Transverse colon (tissue), 4 donors: Measurements from ENCODE around the gene SLC30A10. TPM values are rescaled to one million over a fixed set of nuclear protein-coding genes. Genes with fewer than 3 reads are reported as not detected.

ENCODE experiments used
- DNase-seq: peaks from one replicate; pipeline ENCODE4 v3.0.0-alpha.2; 2019
- H3K27ac ChIP-seq, 4 donors: fragments of 200-600 bp; sonication (generic); 2 replicates each; pipeline ENCODE4 v1.5.1; 2016 to 2018; ENCODE audit warnings: inconsistent platforms in 4 of 4
- H3K27me3 ChIP-seq: fragments of 200-600 bp; sonication (generic); 2 replicates; pipeline ENCODE4 v1.5.1; 2017; ENCODE audit warnings: inconsistent platforms
- H3K36me3 ChIP-seq, 4 donors: fragments of 200-600 bp; sonication (generic); 2 replicates each; pipeline ENCODE4 v1.5.1; 2017 to 2019; ENCODE audit warnings: inconsistent platforms in 4 of 4
- H3K4me1 ChIP-seq, 4 donors: fragments of 200-600 bp; sonication (generic); 2 replicates each; pipeline ENCODE4 v1.5.1; 2017 to 2020; ENCODE audit warnings: inconsistent platforms in 4 of 4
- H3K4me3 ChIP-seq, 4 donors: fragments of 200-600 bp; sonication (generic); 1 replicate in 1 of 4; 2 replicates in 3 of 4; pipeline versions ENCODE4 v1.5.1 to v1.6.1; 2017 to 2019; ENCODE audit warnings: inconsistent platforms in 4 of 4
- H3K9me3 ChIP-seq, 2 donors: fragments of 200-600 bp; sonication (generic); 2 replicates each; pipeline ENCODE4 v1.5.1; 2017 to 2019; ENCODE audit warnings: inconsistent platforms in 2 of 2
- CTCF ChIP-seq, 5 experiments: fragments of 200-600 bp in 3 of 5; fragments of 450-650 bp in 2 of 5; sonication (generic) in 3 of 5; IDR thresholded peaks; 1 replicate in 2 of 5; 2 replicates in 3 of 5; pipeline ENCODE4 v1.5.1; 2016 to 2017; ENCODE audit warnings: antibody characterized with exemption in 5 of 5, inconsistent platforms in 3 of 5, mild to moderate bottlenecking in 2 of 5, moderate library complexity in 1 of 5
- EP300 ChIP-seq: sonication (generic); formaldehyde crosslinking; IDR thresholded peaks from one replicate; pipeline ENCODE4 v1.6.1; 2017; ENCODE audit warnings: antibody characterized with exemption, low read depth
- POLR2A ChIP-seq: fragments of 450-650 bp; IDR thresholded peaks from one replicate; pipeline ENCODE4 v1.6.1; 2016; ENCODE audit warnings: antibody characterized with exemption, mild to moderate bottlenecking, moderate library complexity
- POLR2AphosphoS5 ChIP-seq, 3 donors: sonication (generic); formaldehyde crosslinking; IDR thresholded peaks; one replicate each; pipeline ENCODE4 v1.6.1; 2016; ENCODE audit warnings: antibody characterized with exemption in 3 of 3
- WGBS, 2 donors: methylation state at CpG; one replicate each; pipeline ENCODE4 v1.1.5; 2018; ENCODE audit warnings: low coverage in 1 of 2; 5-methylcytosine and 5-hydroxymethylcytosine counted together
- in situ Hi-C, 4 donors: fragments of 200-750 bp; cut with MboI; loops; one replicate each; pipeline versions ENCODE4 v1.15.0 to v1.15.1; 2017; ENCODE audit warnings: low sequenced_read_pairs in 3 of 4, low pct_ligation_motif_present in 1 of 4, low pct_unique_long_range_greater_than_20kb in 1 of 4
- intact Hi-C: fragments of 100-400 bp; cut with DNase I; formaldehyde crosslinking; loops from one replicate; pipeline ENCODE4 v1.15.1; 2023; ENCODE audit warnings: low total_unique reads
- total RNA-seq, 4 donors: library from RNA; depleted of rRNA; stranded (reverse); fragments of >200 nt; gene quantifications; one replicate each; pipeline ENCODE4 v1.1.0, GENCODE V29; 2016

The SLC30A10 gene
- total RNA-seq, 4 donors from 2014 or later = 19.2 to 79.3 (median 22.1) TPM; not detected in 1

GRCh38 chr1:219903353-219903871 is 24.9 kb downstream of the SLC30A10 start:
- TF ChIP-seq POLR2AphosphoS5 (IDR thresholded peaks at IDR 0.05) (no peak), POLR2A (no peak), EP300 (no peak), CTCF (IDR thresholded peaks at IDR 0.05) (no peak)
- Histone ChIP-seq H3K27ac (no peak overlapping the region), H3K4me3 (no peak overlapping the region), H3K27me3 (peaks cover 95% of the 10 kb centered on the region), H3K9me3 (no peaks in the 10 kb centered on the region), H3K36me3 (no peaks in the 10 kb centered on the region), H3K4me1 (peaks cover 0 to under 1% (median 0%) of the 10 kb centered on the region in 4 donors)
- 63 to 74% methylated on average over 4 to 5 of the region's 5 CpGs for WGBS, 2 donors
- DNase-seq = no peak
- in situ Hi-C loops (no loop called here), intact Hi-C loops (no loop called here)

GRCh38 chr1:219902951-219903350 is 25.4 kb downstream of the SLC30A10 start:
- Histone ChIP-seq H3K36me3 (no peaks in the 10 kb centered on the region), H3K27me3 (peaks cover 91% of the 10 kb centered on the region), H3K27ac (no peak overlapping the region), H3K9me3 (no peaks in the 10 kb centered on the region), H3K4me1 (peaks cover 0 to 3% (median 0%) of the 10 kb centered on the region in 4 donors), H3K4me3 (no peak overlapping the region)
- DNase-seq = no peak
- TF ChIP-seq EP300 = no peak
- 79 to 81% methylated on average over 4 of the region's 4 CpGs for WGBS, 2 donors
- intact Hi-C loops (no loop called here), in situ Hi-C loops (no loop called here)

- H3K36me3 ChIP-seq = no peaks in the 10 kb centered on the region
- DNase-seq = no peak
- WGBS, 2 donors = no CpG with 5 or more reads among the region's 1 CpG
- H3K4me1 ChIP-seq = peaks cover 0 to 11% (median 3%) of the 10 kb centered on the region in 4 donors
- H3K4me3 ChIP-seq = no peak overlapping the region
- in situ Hi-C loops (no loop called here), intact Hi-C loops (no loop called here)
- no peak for TF ChIP-seq EP300
- TF ChIP-seq POLR2A = no peak
- TF ChIP-seq POLR2AphosphoS5 (IDR thresholded peaks at IDR 0.05) = no peak
- TF ChIP-seq CTCF (IDR thresholded peaks at IDR 0.05) = no peak
- no peak overlapping the region for H3K27ac ChIP-seq
- no peaks in the 10 kb centered on the region for H3K9me3 ChIP-seq
- H3K27me3 ChIP-seq = peaks cover 90% of the 10 kb centered on the region
Measured at GRCh38 chr1:219900882-219901281, 27.5 kb downstream of the SLC30A10 start.

- Histone ChIP-seq H3K27ac (no peak overlapping the region), H3K36me3 (no peaks in the 10 kb centered on the region), H3K27me3 (peaks cover 90% of the 10 kb centered on the region), H3K9me3 (no peaks in the 10 kb centered on the region), H3K4me1 (peaks cover 0 to 11% (median 3%) of the 10 kb centered on the region in 4 donors), H3K4me3 (no peak overlapping the region)
- DNase-seq = no peak
- in situ Hi-C loops (no loop called here), intact Hi-C loops (no loop called here)
- TF ChIP-seq CTCF (IDR thresholded peaks at IDR 0.05) (no peak), POLR2AphosphoS5 (IDR thresholded peaks at IDR 0.05) (no peak), POLR2A (no peak), EP300 (no peak)
- WGBS, 2 donors = 6 to 28% methylated on average over 1 of the region's 1 CpG
Measured at GRCh38 chr1:219900201-219900600, 28.2 kb downstream of the SLC30A10 start.

- no peak for DNase-seq
- H3K36me3 ChIP-seq = no peaks in the 10 kb centered on the region
- peaks cover 0 to 11% (median 3%) of the 10 kb centered on the region in 4 donors for H3K4me1 ChIP-seq
- no peak overlapping the region for H3K4me3 ChIP-seq
- in situ Hi-C loops = no loop called here
- WGBS, 2 donors = 58 to 70% methylated on average over 5 of the region's 5 CpGs
- H3K9me3 ChIP-seq = no peaks in the 10 kb centered on the region
- peaks cover 91% of the 10 kb centered on the region for H3K27me3 ChIP-seq
- TF ChIP-seq POLR2A (no peak), POLR2AphosphoS5 (IDR thresholded peaks at IDR 0.05) (no peak), EP300 (no peak), CTCF (IDR thresholded peaks at IDR 0.05) (no peak)
- intact Hi-C loops = no loop called here
- no peak overlapping the region for H3K27ac ChIP-seq
Measured at GRCh38 chr1:219898375-219898774, 30.0 kb downstream of the SLC30A10 start.
